Adipocyte (in vitro differentiated cells): ENCODE data around the gene CBS.
"Not testable (repeated sequence)": the region's sequence is repeated elsewhere in the genome, so short reads cannot be mapped to it uniquely, and the experiment has no call there.

Experiments
- DNase-seq: peaks from one replicate; pipeline ENCODE4 v3.0.0-alpha.2; 2015; ENCODE audit warnings: low read depth
- H3K27me3 ChIP-seq: replicated peaks from 2 replicates; pipeline ENCODE4 v1.7.0; 2013; ENCODE audit warnings: mild to moderate bottlenecking, low read length, moderate library complexity; ENCODE audit not compliant: control insufficient read depth, insufficient read depth
- H3K36me3 ChIP-seq: 2 replicates; pipeline ENCODE4 v1.7.0; 2013; ENCODE audit warnings: low read length, mild to moderate bottlenecking, moderate library complexity; ENCODE audit not compliant: control insufficient read depth, insufficient read depth, severe bottlenecking
- H3K4me1 ChIP-seq: 2 replicates; pipeline ENCODE4 v1.7.0; 2013; ENCODE audit warnings: mild to moderate bottlenecking, low read length, moderate library complexity; ENCODE audit not compliant: control insufficient read depth, insufficient read depth
- H3K4me3 ChIP-seq: 2 replicates; pipeline ENCODE4 v1.7.0; 2013; ENCODE audit warnings: mild to moderate bottlenecking, low read length, moderate library complexity
- H3K9ac ChIP-seq: 2 replicates; pipeline ENCODE4 v1.7.0; 2013; ENCODE audit warnings: mild to moderate bottlenecking, low read length, moderate library complexity
- H3K9me3 ChIP-seq: 2 replicates; pipeline ENCODE4 v1.7.0; 2013; ENCODE audit warnings: mild to moderate bottlenecking, low read length, moderate library complexity; ENCODE audit not compliant: control insufficient read depth

CBS gene

DNA sequence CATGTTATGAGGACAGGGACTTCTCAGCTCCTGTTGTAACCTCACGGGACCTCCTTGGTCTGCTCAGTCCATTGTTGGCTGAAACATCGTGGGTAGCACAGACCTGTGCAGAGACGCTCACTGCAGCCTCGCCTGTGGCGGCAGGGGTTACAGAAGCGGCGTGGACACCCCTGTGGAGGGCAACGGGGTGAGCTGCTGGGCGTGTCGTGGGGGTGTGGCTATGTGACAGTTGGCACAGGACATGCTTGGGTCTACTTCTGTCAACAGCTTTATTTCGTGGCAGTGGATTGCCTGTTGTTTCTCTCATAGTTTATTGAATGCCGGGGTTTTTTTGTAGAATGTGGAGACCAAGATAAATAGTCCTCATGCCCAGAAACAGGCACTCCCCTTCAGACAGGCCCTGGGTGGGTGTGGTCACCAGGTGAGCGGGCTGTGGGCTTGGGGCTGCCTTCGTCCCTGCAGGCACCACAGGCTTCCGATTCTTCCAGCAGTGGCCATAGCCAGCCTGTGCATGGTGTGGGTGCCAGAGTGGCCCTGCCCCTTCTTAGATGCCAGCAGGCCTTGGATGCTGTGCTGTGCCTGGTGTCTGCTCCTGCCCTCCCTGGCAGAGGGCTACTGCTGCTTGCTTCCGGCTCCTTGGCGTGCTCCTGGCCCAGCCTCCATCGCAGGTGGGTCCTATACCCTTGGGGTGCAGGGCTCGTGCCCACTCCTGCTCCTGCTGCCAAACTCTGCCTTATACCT lies 37.5 kb downstream of the CBS start:
- not testable (repeated sequence) for H3K4me3 ChIP-seq, H3K9ac ChIP-seq, H3K9me3 ChIP-seq, H3K4me1 ChIP-seq, H3K36me3 ChIP-seq, DNase-seq, H3K27me3 ChIP-seq

DNA sequence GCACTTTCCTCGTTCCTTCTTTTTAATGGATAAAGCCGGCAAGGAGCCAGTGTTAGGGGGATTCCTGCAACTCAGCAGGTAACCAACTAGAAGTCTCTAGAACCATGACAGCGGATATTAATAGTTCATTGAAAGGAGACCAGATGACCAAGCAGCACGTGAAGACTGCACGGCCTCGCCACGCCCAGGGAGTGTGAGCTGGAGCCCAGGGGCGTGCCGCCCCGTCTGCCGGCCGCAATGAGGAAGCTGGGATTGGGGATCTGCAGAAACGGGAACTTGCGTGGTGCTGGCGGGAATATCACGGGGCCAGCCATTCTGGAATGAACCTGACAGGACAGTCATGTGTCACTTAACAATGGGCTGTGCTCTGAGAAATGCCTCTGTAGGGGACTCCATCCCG lies 38.7 kb downstream of the CBS start:
- H3K4me3 ChIP-seq, H3K9ac ChIP-seq, DNase-seq, H3K9me3 ChIP-seq, H3K27me3 ChIP-seq, H3K4me1 ChIP-seq: not testable (repeated sequence)
- peaks cover 13% of the 10 kb centered on the region for H3K36me3 ChIP-seq

DNA sequence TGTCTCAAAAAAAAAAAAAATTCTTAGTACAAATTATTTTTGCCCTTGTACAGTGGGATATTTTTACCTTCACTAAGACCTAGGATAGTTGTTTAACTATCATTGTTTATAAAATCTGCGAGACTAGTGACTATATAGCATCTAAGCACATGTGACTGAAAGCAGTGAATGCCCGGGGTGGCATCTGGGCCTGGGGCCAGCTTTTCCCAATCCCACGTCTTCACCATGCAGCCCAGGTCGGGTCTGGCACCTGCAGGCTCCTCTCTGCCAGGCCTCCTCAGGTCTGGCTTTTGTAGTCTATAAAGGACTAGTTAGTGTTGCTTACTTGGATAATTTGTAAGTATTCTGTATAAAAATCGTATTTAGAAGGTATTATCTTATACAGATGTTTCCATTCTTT lies 40.8 kb downstream of the CBS start:
- Histone ChIP-seq H3K9ac (no peak overlapping the region), H3K4me1 (no peaks in the 10 kb centered on the region), H3K27me3 (no peaks in the 10 kb centered on the region)

DNA sequence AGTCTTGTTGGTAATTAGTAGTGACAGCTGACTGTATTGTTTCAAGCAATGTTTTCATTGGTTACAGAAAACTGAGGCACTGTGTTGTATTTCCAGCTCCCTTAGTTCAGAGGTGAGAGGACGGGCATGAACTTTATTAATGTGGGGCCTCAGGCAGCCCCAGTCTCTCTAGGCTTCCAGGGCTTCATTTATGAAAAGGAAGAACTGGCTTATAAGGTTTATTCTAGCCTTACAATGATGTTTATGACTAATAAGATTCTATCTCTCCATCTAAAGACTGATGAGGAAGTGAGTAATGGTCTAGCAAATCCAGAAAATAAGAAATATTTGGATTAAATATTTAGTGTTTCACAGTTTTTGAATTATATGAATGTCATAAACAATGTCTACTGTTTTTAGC lies 41.5 kb downstream of the CBS start:
- Histone ChIP-seq H3K4me3 (no peak overlapping the region), H3K4me1 (no peaks in the 10 kb centered on the region), H3K9me3 (no peaks in the 10 kb centered on the region), H3K9ac (no peak overlapping the region), H3K36me3 (peaks cover 36% of the 10 kb centered on the region), H3K27me3 (no peaks in the 10 kb centered on the region)
- peak; percentile 9 for DNase-seq

More for the DNA sequence above, 40.8 kb downstream of the CBS start:
- Histone ChIP-seq H3K36me3 (peaks cover 32% of the 10 kb centered on the region), H3K4me3 (no peak overlapping the region), H3K9me3 (no peaks in the 10 kb centered on the region)
- no peak for DNase-seq

DNA sequence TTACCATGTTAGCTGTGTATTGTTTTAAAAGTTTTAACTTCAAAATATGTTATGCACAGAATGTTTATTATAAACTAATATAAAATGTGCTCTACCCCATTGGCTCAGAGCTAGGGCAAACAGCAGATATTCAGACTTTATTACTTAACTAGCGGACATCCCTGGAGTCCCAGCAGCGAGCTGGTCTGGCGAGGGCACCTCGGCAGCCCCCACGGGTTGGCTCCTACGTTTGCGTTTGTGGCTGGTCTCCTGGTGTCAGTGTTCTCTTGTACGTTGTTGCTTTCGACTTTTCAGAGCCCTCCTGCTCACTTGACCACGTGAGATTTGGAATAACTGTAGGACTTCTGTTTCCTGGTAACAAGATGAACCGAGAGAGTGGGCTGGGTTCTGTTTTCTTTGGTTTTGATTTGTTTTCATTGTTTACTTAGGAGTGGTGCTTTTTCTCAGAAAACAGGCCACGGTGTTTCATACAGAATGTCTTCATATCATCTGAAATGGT lies 44.5 kb downstream of the CBS start:
- Histone ChIP-seq H3K9me3 (no peaks in the 10 kb centered on the region), H3K36me3 (peaks cover 49% of the 10 kb centered on the region), H3K4me1 (no peaks in the 10 kb centered on the region), H3K27me3 (no peaks in the 10 kb centered on the region), H3K9ac (no peak overlapping the region), H3K4me3 (no peak overlapping the region)
- DNase-seq, result no peak

DNA sequence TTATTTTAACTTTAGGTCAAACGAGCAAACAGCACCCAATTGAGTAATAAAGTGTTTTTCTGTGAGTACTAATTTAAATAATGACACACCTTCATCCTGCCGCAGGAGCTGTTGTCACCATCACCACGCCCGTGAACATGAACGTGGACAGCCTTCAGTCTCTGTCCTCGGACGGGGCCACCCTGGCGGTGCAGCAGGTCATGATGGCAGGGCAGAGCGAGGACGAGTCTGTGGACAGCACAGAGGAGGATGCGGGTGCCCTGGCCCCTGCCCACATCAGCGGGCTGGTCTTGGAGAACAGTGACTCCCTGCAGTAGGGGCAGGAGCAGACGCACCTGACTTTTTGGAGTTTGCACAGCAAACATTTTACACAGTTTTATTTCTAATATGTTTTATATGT lies 45.9 kb downstream of the CBS start:
- Histone ChIP-seq H3K27me3 (no peaks in the 10 kb centered on the region), H3K9ac (no peak overlapping the region), H3K4me3 (no peak overlapping the region), H3K9me3 (no peaks in the 10 kb centered on the region), H3K36me3 (peaks cover 55% of the 10 kb centered on the region), H3K4me1 (no peaks in the 10 kb centered on the region)
- DNase-seq, result no peak

DNA sequence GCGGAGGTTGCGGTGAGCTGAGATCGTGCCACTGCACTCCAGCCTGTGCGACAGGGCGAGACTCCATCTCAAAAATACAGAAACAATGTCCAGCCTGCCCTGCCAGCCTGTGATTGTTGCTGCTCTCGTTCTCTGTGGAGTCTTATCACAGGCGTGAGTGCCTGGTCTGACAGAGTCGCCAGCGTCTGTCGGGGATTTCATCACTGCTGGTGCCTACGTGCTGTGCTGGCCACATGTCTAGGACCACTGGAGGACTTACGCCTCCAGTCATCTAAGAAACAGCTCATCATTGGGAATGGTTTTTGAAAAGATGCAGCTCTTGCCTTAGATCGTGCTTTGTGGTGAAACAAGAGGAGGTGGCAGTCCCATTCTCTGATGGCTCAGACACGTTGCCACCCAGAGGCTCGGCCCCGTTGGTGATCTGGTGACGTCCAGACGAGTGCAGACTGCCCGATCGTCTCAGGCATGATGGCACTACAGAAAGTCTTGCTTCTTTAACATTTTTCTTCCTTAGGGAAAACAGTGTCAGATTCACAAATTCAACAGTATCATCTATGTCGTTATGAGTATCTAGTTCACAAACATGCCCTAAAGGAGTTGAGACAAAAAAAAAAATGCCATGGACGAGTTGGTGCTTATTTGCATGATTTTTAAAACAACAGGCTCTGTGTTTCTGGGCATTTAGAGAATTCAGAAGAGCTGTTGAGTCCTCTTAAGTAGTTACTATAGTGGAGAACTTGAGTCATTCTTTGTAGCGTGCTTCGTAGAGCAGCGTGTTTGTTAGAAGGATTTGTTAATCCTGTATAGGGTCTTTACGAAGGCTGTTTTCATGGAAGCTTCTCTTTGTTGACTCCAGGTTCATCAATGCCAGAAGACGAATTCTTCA lies 47.5 kb downstream of the CBS start:
- peaks cover 65% of the 10 kb centered on the region for H3K36me3 ChIP-seq
- no peak overlapping the region for H3K9ac ChIP-seq
- no peak overlapping the region for H3K4me3 ChIP-seq
- no peaks in the 10 kb centered on the region for H3K27me3 ChIP-seq
- H3K9me3 ChIP-seq, result no peaks in the 10 kb centered on the region
- H3K4me1 ChIP-seq, result no peaks in the 10 kb centered on the region
- DNase-seq, result no peak

DNA sequence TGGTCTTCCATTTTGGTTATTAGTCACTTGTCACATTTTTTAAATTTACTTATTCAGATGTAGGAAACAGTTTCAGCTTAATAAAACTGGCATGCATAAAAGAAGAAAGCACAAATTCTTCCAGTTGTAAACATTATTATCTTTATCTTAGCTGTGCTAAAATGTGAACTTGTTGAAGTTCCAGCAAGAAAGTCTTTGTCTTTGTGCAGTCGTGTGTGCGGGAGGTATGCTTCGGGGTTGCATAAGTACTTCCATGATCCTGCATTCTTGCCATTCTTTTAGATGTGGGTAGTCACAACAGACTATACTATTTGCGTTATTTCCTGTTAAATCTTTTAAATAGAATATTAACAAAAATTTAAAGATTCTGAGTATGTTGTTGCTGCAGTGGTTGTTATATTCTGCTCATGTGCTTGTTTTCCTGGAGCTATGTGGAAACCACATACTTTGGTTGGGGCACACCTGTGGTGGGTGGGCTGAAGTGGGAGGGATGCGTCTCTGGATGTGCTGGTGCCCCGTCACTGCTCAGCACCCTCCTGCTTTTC lies 49.9 kb downstream of the CBS start:
- Histone ChIP-seq H3K4me1 (no peaks in the 10 kb centered on the region), H3K4me3 (no peak overlapping the region), H3K9me3 (no peaks in the 10 kb centered on the region), H3K27me3 (no peaks in the 10 kb centered on the region), H3K9ac (no peak overlapping the region), H3K36me3 (peaks cover 62% of the 10 kb centered on the region)
- DNase-seq, result peak; percentile 68

DNA sequence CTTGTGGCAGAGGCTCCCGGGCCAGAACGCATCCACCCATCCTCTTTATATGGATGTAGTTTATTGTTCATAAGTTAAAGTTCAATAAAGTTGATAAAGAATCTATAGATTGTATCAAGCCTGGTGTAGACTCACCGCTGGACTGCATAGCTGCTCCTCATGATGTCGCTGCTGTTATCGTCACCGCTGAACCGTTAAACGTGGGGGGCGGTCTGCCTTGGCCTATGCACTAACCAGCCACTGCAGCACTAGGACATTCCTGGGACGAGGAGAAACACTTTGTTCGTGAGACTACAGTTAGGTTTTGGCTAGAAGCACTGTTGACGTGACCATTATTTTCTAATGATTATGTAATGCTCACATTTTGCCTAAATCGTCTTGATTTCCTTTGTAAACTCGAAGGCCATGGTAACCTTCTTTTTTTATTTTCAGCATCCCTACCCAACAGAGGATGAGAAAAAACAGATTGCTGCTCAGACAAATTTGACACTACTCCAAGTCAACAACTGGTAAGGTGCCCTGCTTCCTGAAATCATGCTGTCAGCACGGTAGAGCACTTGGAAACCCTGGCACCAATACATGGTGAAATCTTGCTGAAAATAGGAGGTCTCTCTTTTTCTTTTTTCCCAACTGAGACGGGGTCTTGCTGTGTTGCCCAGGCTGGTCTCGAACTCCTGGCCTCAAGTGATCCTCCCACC lies 51.0 kb downstream of the CBS start:
- no peak overlapping the region for H3K9ac ChIP-seq
- no peaks in the 10 kb centered on the region for H3K27me3 ChIP-seq
- no peaks in the 10 kb centered on the region for H3K4me1 ChIP-seq
- H3K9me3 ChIP-seq, result no peaks in the 10 kb centered on the region
- H3K36me3 ChIP-seq, result peaks cover 60% of the 10 kb centered on the region
- no peak for DNase-seq
- no peak overlapping the region for H3K4me3 ChIP-seq

DNA sequence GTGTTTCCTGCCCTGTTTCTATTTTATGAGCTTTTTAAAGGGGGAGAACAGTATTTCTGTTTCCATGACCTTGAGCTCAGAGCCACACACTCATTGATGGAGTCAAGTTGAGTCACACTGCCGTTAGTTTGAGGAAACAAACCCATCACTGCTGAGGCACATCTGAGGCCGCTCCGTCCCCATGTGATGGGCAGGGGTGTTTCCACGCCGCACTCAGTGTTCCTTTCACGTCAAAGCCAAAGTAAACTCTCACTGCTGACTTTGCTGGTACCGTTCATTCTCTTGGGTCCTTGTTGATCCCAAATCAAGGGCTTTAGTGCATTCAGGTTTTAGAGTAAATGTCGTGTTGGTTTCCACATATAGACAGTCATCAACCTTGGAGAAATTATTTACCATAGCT lies 52.5 kb downstream of the CBS start:
- no peaks in the 10 kb centered on the region for H3K27me3 ChIP-seq
- no peaks in the 10 kb centered on the region for H3K4me1 ChIP-seq
- no peak for DNase-seq
- no peaks in the 10 kb centered on the region for H3K9me3 ChIP-seq
- no peak overlapping the region for H3K9ac ChIP-seq
- no peak overlapping the region for H3K4me3 ChIP-seq
- H3K36me3 ChIP-seq, result peaks cover 49% of the 10 kb centered on the region
